HepG2 (cell line): ENCODE results near the gene SMIM9. TPM values are rescaled to one million over a fixed set of nuclear protein-coding genes. Genes with fewer than 3 reads are reported as not detected.

Experiments used
- ATAC-seq: fragments of 200-7000 bp; cut with Tn5 transposase; 3 replicates; pipeline ENCODE4 v1.9.1; 2020; ENCODE audit warnings: mild to moderate bottlenecking, moderate library complexity
- BruUV-seq: library from RNA; stranded (reverse); fragments of 400-500 nt; replicated peaks from 2 replicates; lab custom pipeline; 2021; lab: Mats Ljungman, UMichigan
- CTCF ChIA-PET: fragments of 300-600 bp; formaldehyde crosslinking; extraction: SDS; loops from one replicate; lab custom pipeline; 2021; ENCODE audit warnings: low total read pairs, inconsistent platforms, low intra/inter-chr PET ratio; lab: Yijun Ruan, JAX
- POLR2A ChIA-PET: fragments of 350-600 bp; sonication (Branson Sonifier 250); formaldehyde crosslinking; loops from one replicate; lab custom pipeline; 2020; ENCODE audit warnings: antibody characterized with exemption, inconsistent platforms; lab: Yijun Ruan, JAX
- DNase-seq: peaks from one replicate; pipeline ENCODE4 v3.0.0-alpha.2; 2015; ENCODE audit warnings: low spot score
- FAIRE-seq: peaks from 3 replicates; lab custom pipeline; 2011; peaks lifted over from hg19 to GRCh38; lab: Jason Lieb, UNC
- H2AFZ ChIP-seq: one replicate; pipeline ENCODE4 v1.6.1; 2011; ENCODE audit warnings: low read length, inconsistent platforms
- H3K27ac ChIP-seq: fragments of 300-600 bp; 3 replicates; pipeline ENCODE4 v1.8.0; 2011; ENCODE audit warnings: mixed run types, mild to moderate bottlenecking, mixed read lengths, low read length, inconsistent platforms; ENCODE audit not compliant: insufficient read depth; ENCODE audit errors: extremely low read length
- H3K27me3 ChIP-seq, 2 experiments: fragments of 200-600 bp in 1 of 2; 2 replicates in 1 of 2; 3 replicates in 1 of 2; pipeline versions ENCODE4 v1.6.0 to v1.8.0; 2011; ENCODE audit warnings: low read length in 2 of 2, mild to moderate bottlenecking in 2 of 2, moderate library complexity in 2 of 2, inconsistent platforms in 1 of 2; ENCODE audit not compliant: insufficient read depth in 2 of 2, control insufficient read depth in 1 of 2
- H3K36me3 ChIP-seq, 2 experiments: fragments of 200-600 bp in 1 of 2; replicated peaks in 1 of 2; 2 replicates in 1 of 2; 3 replicates in 1 of 2; pipeline versions ENCODE4 v1.5.1 to v1.8.0; 2011; ENCODE audit warnings: low read length in 2 of 2, inconsistent platforms in 1 of 2; ENCODE audit not compliant: insufficient read depth in 2 of 2, control insufficient read depth in 1 of 2
- H3K4me1 ChIP-seq: 2 replicates; pipeline ENCODE4 v1.5.1; 2012; ENCODE audit warnings: low read length, inconsistent platforms; ENCODE audit not compliant: insufficient read depth
- H3K4me2 ChIP-seq: 2 replicates; pipeline ENCODE4 v1.6.0; 2011; ENCODE audit warnings: low read depth, low read length, inconsistent platforms
- H3K4me3 ChIP-seq, 3 experiments: fragments of 200-600 bp in 1 of 3; sonication (generic), shearing (Covaris generic) in 1 of 3; replicated peaks in 1 of 3; 2 replicates each; pipeline ENCODE4 v1.5.1; 2011 to 2016; ENCODE audit warnings: low read length in 3 of 3, inconsistent platforms in 2 of 3, low read depth in 2 of 3, mild to moderate bottlenecking in 2 of 3, control low read depth in 1 of 3, mixed read lengths in 1 of 3; ENCODE audit not compliant: insufficient read depth in 1 of 3
- H3K79me2 ChIP-seq: one replicate; pipeline ENCODE4 v1.6.1; 2011; ENCODE audit warnings: low read length, inconsistent platforms; ENCODE audit not compliant: insufficient read depth
- H3K9ac ChIP-seq: 2 replicates; pipeline ENCODE4 v1.6.0; 2011; ENCODE audit warnings: mild to moderate bottlenecking, low read depth, low read length, inconsistent platforms; ENCODE audit not compliant: insufficient read depth
- H3K9me3 ChIP-seq: 2 replicates; pipeline ENCODE4 v1.5.1; 2012; ENCODE audit warnings: mild to moderate bottlenecking, low read length
- H4K20me1 ChIP-seq: 2 replicates; pipeline ENCODE4 v1.6.0; 2011; ENCODE audit warnings: inconsistent platforms, mild to moderate bottlenecking, low read length, moderate library complexity; ENCODE audit not compliant: insufficient read depth
- ASH2L ChIP-seq: fragments of 300-600, 200-600 bp; sonication (generic); IDR thresholded peaks from 2 replicates; pipeline ENCODE4 v1.7.0; 2017; ENCODE audit warnings: low read depth, mild to moderate bottlenecking, moderate library complexity, mixed read lengths, low read length; ENCODE audit not compliant: insufficient read length
- FOXO1 ChIP-seq: sonication (generic); formaldehyde crosslinking; IDR thresholded peaks from 2 replicates; pipeline ENCODE4 v1.4.0; 2020; ENCODE audit warnings: missing genetic modification reagents
- MEIS2 ChIP-seq: sonication (generic); formaldehyde crosslinking; IDR thresholded peaks from 2 replicates; pipeline ENCODE4 v1.9.0; 2021; ENCODE audit warnings: mild to moderate bottlenecking, missing genetic modification reagents
- NFKB2 ChIP-seq: sonication (generic); formaldehyde crosslinking; IDR thresholded peaks from 2 replicates; pipeline ENCODE4 v1.4.0; 2020; ENCODE audit warnings: missing genetic modification reagents, borderline replicate concordance
- NPAS2 ChIP-seq: sonication (generic); formaldehyde crosslinking; IDR thresholded peaks from 2 replicates; pipeline ENCODE4 v1.8.0; 2022; ENCODE audit warnings: mild to moderate bottlenecking, missing genetic modification reagents, borderline replicate concordance
- RORA ChIP-seq: sonication (generic); formaldehyde crosslinking; IDR thresholded peaks from 2 replicates; pipeline ENCODE4 v1.5.0; 2020; ENCODE audit warnings: mild to moderate bottlenecking, missing genetic modification reagents, moderate library complexity
- SIX4 ChIP-seq: sonication (generic); formaldehyde crosslinking; IDR thresholded peaks from 2 replicates; pipeline ENCODE4 v1.4.0; 2020; ENCODE audit warnings: missing genetic modification reagents
- ZFP1 ChIP-seq: IDR thresholded peaks from 2 replicates; pipeline ENCODE4 v1.6.1; 2016
- WGBS: methylation state at CpG from one replicate; pipeline ENCODE4 v1.1.6; 2017; ENCODE audit warnings: low lambda C conversion rate; 5-methylcytosine and 5-hydroxymethylcytosine counted together
- in situ Hi-C: cut with HindIII; loops from 2 replicates; pipeline ENCODE4 v1.10.0; 2017; ENCODE audit warnings: low pct_unique_long_range_greater_than_20kb; ENCODE audit not compliant: extremely low pct_ligation_motif_present
- intact Hi-C: fragments of 100-400 bp; cut with micrococcal nuclease; formaldehyde crosslinking; loops from one replicate; pipeline ENCODE4 v1.10.0; 2022; ENCODE audit not compliant: unreplicated experiment
- polyA plus RNA-seq, 8 experiments: library from polyadenylated mRNA; depleted of rRNA in 3 of 8; stranded (reverse) in 7 of 8; unstranded in 1 of 8; fragments of >200 nt; fragmentation: Illumina TruSeq in 4 of 8; extraction: Trizol in 4 of 8; gene quantifications; 2 replicates each; pipeline versions ENCODE4 v1.2.1 to v1.2.3, GENCODE V29; 2011 to 2016; ENCODE audit warnings: low read depth in 4 of 8, missing spikeins in 1 of 8, mixed read lengths in 1 of 8; ENCODE audit not compliant: insufficient read depth in 1 of 8
- total RNA-seq, 5 experiments: library from RNA; depleted of rRNA; stranded (reverse); fragments of >200 nt; fragmentation: Illumina TruSeq; extraction: Trizol; gene quantifications; 2 replicates each; pipeline ENCODE4 v1.2.3, GENCODE V29; 2016; ENCODE audit warnings: low read depth in 1 of 5
- TF ChIP-seq, protein P1 (sequence below): sonication (generic); formaldehyde crosslinking; IDR thresholded peaks from 2 replicates; pipeline ENCODE4 v1.4.0; 2020; ENCODE audit warnings: missing genetic modification reagents
- TF ChIP-seq, protein P2 (sequence below): sonication (generic); formaldehyde crosslinking; IDR thresholded peaks from 2 replicates; pipeline ENCODE4 v1.9.0; 2021; ENCODE audit warnings: missing genetic modification reagents, mild to moderate bottlenecking, borderline replicate concordance
- TF ChIP-seq, protein P3 (sequence below): sonication (generic); formaldehyde crosslinking; IDR thresholded peaks from 2 replicates; pipeline ENCODE4 v1.4.0; 2020; ENCODE audit warnings: mild to moderate bottlenecking, missing genetic modification reagents
- TF ChIP-seq, protein P4 (sequence below): sonication (generic); formaldehyde crosslinking; IDR thresholded peaks from 2 replicates; pipeline ENCODE4 v1.9.0; 2021; ENCODE audit warnings: missing genetic modification reagents, mild to moderate bottlenecking, borderline replicate concordance
- TF ChIP-seq, protein P5 (sequence below): IDR thresholded peaks from 2 replicates; pipeline ENCODE4 v1.6.1; 2012; ENCODE audit warnings: low read length, improper control_type of control experiment

SMIM9 gene
- total and polyA plus RNA-seq, 2 of the 13 experiments (the other 11 are each of a cell fraction or from before 2014, with no cell fraction given) = not detected

DNA sequence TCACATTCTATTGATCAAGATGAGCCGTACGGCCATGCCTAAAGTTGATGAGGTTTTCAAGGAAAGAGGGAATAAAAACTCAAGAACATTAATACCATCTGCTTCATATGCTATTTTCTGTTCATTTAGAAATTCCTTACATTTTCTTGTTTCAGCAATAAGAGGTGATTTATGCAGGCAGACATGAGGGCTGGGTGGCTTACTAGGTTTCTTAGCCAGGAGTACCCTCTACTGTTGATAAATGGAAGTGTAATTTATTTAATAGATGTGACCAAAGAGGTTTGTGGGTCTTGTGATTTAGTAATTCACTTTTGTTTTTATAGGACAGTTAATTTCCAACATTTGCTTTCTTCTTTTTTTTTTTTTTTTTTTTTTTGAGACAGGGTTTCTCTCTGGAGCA, 6.4 kb upstream of the SMIM9 start (continued):
- TF ChIP-seq, protein P1, sequence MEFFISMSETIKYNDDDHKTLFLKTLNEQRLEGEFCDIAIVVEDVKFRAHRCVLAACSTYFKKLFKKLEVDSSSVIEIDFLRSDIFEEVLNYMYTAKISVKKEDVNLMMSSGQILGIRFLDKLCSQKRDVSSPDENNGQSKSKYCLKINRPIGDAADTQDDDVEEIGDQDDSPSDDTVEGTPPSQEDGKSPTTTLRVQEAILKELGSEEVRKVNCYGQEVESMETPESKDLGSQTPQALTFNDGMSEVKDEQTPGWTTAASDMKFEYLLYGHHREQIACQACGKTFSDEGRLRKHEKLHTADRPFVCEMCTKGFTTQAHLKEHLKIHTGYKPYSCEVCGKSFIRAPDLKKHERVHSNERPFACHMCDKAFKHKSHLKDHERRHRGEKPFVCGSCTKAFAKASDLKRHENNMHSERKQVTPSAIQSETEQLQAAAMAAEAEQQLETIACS = no peak
- TF ChIP-seq, protein P2, sequence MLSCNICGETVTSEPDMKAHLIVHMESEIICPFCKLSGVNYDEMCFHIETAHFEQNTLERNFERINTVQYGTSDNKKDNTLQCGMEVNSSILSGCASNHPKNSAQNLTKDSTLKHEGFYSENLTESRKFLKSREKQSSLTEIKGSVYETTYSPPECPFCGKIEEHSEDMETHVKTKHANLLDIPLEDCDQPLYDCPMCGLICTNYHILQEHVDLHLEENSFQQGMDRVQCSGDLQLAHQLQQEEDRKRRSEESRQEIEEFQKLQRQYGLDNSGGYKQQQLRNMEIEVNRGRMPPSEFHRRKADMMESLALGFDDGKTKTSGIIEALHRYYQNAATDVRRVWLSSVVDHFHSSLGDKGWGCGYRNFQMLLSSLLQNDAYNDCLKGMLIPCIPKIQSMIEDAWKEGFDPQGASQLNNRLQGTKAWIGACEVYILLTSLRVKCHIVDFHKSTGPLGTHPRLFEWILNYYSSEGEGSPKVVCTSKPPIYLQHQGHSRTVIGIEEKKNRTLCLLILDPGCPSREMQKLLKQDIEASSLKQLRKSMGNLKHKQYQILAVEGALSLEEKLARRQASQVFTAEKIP (CRISPR knock-in tag) = no peak
- TF ChIP-seq ASH2L (no peak), SIX4 (CRISPR knock-in tag) (no peak)

DNA sequence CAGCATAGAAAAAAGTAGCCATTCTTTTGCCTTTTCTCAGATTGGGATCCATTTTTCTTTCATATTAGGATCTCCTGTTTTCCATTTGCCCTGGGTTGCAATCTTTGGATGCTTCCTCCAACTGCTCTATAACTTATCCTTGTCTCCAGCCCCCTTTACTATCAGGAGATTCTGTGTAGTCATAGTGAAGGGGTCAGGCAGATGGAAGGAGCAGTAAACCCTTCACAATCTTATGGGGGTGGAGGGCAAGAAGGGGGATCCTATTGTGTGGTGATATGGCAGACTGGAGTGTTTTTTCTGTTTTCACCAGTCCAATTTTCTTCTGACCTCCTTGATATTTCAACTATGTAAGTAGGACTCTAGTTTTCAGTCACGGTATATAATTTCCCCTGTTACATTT, 1.7 kb upstream of the SMIM9 start:
- POLR2A ChIA-PET = no interaction called here
- CTCF ChIA-PET = no interaction called here
- H3K9me3 ChIP-seq = no peaks in the 10 kb centered on the region
- H2AFZ ChIP-seq = no peak overlapping the region
- no peaks in the 10 kb centered on the region for H3K36me3 ChIP-seq
- H3K4me3 ChIP-seq = no peak overlapping the region
- no peak overlapping the region for H3K9ac ChIP-seq
- in situ Hi-C loops (loop anchor here (25.0 kb wide), 1 partner anchor 249 kb away; the partner anchor contains the start of gene CTAG1A), intact Hi-C loops (no loop called here)
- ATAC-seq = no peak
- 78% methylated on average over 1 of the region's 1 CpG for WGBS
- no peak overlapping the region for H3K4me2 ChIP-seq
- no peak overlapping the region for H3K27ac ChIP-seq
- H3K4me1 ChIP-seq = no peaks in the 10 kb centered on the region
- no peaks in the 10 kb centered on the region for H4K20me1 ChIP-seq
- H3K79me2 ChIP-seq = no peaks in the 10 kb centered on the region
- FAIRE-seq = no peak
- no peak for DNase-seq
- H3K27me3 ChIP-seq = no peaks in the 10 kb centered on the region
- no TSS peak for BruUV-seq
- no peak for TF ChIP-seq NPAS2
- no peak for TF ChIP-seq MEIS2 (CRISPR knock-in tag)
- no peak for TF ChIP-seq NFKB2 (CRISPR knock-in tag)
- TF ChIP-seq, protein P3, sequence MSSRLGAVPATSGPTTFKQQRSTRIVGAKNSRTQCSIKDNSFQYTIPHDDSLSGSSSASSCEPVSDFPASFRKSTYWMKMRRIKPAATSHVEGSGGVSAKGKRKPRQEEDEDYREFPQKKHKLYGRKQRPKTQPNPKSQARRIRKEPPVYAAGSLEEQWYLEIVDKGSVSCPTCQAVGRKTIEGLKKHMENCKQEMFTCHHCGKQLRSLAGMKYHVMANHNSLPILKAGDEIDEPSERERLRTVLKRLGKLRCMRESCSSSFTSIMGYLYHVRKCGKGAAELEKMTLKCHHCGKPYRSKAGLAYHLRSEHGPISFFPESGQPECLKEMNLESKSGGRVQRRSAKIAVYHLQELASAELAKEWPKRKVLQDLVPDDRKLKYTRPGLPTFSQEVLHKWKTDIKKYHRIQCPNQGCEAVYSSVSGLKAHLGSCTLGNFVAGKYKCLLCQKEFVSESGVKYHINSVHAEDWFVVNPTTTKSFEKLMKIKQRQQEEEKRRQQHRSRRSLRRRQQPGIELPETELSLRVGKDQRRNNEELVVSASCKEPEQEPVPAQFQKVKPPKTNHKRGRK (CRISPR knock-in tag) = no peak
- no peak for TF ChIP-seq RORA (CRISPR knock-in tag)
- TF ChIP-seq FOXO1 (CRISPR knock-in tag) = no peak
- TF ChIP-seq ZFP1 (CRISPR knock-in tag) = no peak
- TF ChIP-seq, protein P4, sequence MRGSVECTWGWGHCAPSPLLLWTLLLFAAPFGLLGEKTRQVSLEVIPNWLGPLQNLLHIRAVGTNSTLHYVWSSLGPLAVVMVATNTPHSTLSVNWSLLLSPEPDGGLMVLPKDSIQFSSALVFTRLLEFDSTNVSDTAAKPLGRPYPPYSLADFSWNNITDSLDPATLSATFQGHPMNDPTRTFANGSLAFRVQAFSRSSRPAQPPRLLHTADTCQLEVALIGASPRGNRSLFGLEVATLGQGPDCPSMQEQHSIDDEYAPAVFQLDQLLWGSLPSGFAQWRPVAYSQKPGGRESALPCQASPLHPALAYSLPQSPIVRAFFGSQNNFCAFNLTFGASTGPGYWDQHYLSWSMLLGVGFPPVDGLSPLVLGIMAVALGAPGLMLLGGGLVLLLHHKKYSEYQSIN (CRISPR knock-in tag) = no peak
- TF ChIP-seq, protein P5, sequence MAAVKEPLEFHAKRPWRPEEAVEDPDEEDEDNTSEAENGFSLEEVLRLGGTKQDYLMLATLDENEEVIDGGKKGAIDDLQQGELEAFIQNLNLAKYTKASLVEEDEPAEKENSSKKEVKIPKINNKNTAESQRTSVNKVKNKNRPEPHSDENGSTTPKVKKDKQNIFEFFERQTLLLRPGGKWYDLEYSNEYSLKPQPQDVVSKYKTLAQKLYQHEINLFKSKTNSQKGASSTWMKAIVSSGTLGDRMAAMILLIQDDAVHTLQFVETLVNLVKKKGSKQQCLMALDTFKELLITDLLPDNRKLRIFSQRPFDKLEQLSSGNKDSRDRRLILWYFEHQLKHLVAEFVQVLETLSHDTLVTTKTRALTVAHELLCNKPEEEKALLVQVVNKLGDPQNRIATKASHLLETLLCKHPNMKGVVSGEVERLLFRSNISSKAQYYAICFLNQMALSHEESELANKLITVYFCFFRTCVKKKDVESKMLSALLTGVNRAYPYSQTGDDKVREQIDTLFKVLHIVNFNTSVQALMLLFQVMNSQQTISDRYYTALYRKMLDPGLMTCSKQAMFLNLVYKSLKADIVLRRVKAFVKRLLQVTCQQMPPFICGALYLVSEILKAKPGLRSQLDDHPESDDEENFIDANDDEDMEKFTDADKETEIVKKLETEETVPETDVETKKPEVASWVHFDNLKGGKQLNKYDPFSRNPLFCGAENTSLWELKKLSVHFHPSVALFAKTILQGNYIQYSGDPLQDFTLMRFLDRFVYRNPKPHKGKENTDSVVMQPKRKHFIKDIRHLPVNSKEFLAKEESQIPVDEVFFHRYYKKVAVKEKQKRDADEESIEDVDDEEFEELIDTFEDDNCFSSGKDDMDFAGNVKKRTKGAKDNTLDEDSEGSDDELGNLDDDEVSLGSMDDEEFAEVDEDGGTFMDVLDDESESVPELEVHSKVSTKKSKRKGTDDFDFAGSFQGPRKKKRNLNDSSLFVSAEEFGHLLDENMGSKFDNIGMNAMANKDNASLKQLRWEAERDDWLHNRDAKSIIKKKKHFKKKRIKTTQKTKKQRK = no peak
